KMS-11 (cell line): Measurements from ENCODE around the gene NOP16.

Experiments
- H2AFZ ChIP-seq: fragments of 200-600 bp; sonication (generic); 2 replicates; pipeline ENCODE4 v1.6.1; 2016; ENCODE audit warnings: antibody characterized with exemption, mixed run types, low read depth
- H3K27ac ChIP-seq: fragments of 200-600 bp; sonication (generic); 2 replicates; pipeline ENCODE4 v1.6.1; 2016; ENCODE audit warnings: mild to moderate bottlenecking, mixed run types
- H3K27me3 ChIP-seq: fragments of 200-600 bp; sonication (generic); 2 replicates; pipeline ENCODE4 v1.6.1; 2017; ENCODE audit warnings: mild to moderate bottlenecking, low read depth, mixed run types, moderate library complexity; ENCODE audit not compliant: insufficient read depth
- H3K36me3 ChIP-seq: fragments of 200-600 bp; sonication (generic); 2 replicates; pipeline ENCODE4 v1.6.1; 2017; ENCODE audit warnings: mild to moderate bottlenecking, mixed run types; ENCODE audit not compliant: insufficient read depth
- H3K4me1 ChIP-seq: fragments of 200-600 bp; sonication (generic); 2 replicates; pipeline ENCODE4 v1.6.1; 2016; ENCODE audit warnings: mild to moderate bottlenecking, low read depth, mixed run types; ENCODE audit not compliant: poor library complexity, severe bottlenecking
- H3K4me2 ChIP-seq: fragments of 200-600 bp; sonication (generic); 2 replicates; pipeline ENCODE4 v1.7.0; 2016; ENCODE audit warnings: mild to moderate bottlenecking, mixed run types
- H3K4me3 ChIP-seq: fragments of 200-600 bp; sonication (generic); IDR thresholded peaks from 2 replicates; pipeline ENCODE4 v1.6.1; 2017; ENCODE audit warnings: low read depth, low read length, mixed read lengths; ENCODE audit not compliant: insufficient read depth
- H3K79me2 ChIP-seq: fragments of 200-600 bp; sonication (generic); 2 replicates; pipeline ENCODE4 v1.6.1; 2016; ENCODE audit warnings: low read depth, mixed run types; ENCODE audit not compliant: insufficient read depth
- H3K9ac ChIP-seq: fragments of 200-600 bp; sonication (generic); 2 replicates; pipeline ENCODE4 v1.6.1; 2016; ENCODE audit warnings: mild to moderate bottlenecking, mixed run types
- H4K20me1 ChIP-seq: fragments of 200-600 bp; sonication (generic); 2 replicates; pipeline ENCODE4 v1.6.1; 2016; ENCODE audit warnings: mild to moderate bottlenecking, mixed run types; ENCODE audit not compliant: insufficient read depth
- CTCF ChIP-seq: fragments of 200-600 bp; sonication (generic); conservative IDR thresholded peaks from 2 replicates; pipeline ENCODE4 v1.6.1; 2017; ENCODE audit warnings: low read depth, mild to moderate bottlenecking, antibody characterized with exemption, low read length, moderate library complexity, mixed read lengths

NOP16 gene

GRCh38 chr5:176391999-176392398, 3.6 kb upstream of the NOP16 start:
- H3K9ac ChIP-seq = no peak overlapping the region
- no peak overlapping the region for H3K27ac ChIP-seq
- H3K4me1 ChIP-seq = peaks cover 26% of the 10 kb centered on the region
- H4K20me1 ChIP-seq = no peaks in the 10 kb centered on the region
- H2AFZ ChIP-seq = no peak overlapping the region
- no peaks in the 10 kb centered on the region for H3K36me3 ChIP-seq
- no peaks in the 10 kb centered on the region for H3K27me3 ChIP-seq
- H3K79me2 ChIP-seq = peaks cover 23% of the 10 kb centered on the region
- TF ChIP-seq CTCF = no peak
- H3K4me2 ChIP-seq = no peak overlapping the region
- no peak overlapping the region for H3K4me3 ChIP-seq

DNA sequence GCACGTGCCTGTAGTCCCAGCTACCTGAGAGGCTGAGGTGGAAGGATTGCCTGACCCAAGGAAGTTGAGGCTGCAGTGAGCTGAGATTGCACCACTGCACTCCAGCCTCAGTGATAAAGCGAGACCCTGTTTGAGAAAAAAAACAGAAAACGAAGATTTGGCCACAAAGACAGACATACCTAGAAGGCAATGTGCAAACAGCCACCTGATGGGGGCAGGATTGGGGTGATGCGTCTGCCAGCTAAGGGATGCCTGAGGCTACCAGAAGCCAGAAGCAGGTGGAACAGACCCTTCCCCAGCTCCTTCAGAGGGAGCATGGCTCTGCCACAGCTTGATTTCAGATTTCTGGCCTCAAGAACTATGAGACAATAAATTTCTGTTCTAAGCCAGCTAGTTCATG, 3.1 kb upstream of the NOP16 start:
- H3K36me3 ChIP-seq = 0 out of 2 replicates have a peak, but pooled peaks cover under 1% of the 10 kb centered on the region
- TF ChIP-seq CTCF = no peak

GRCh38 chr5:176389135-176390123, 1.0 kb upstream of the NOP16 start:
- H3K27me3 ChIP-seq = no peaks in the 10 kb centered on the region
- H3K36me3 ChIP-seq = 0 out of 2 replicates have a peak, but pooled peaks cover 8% of the 10 kb centered on the region
- H3K4me2 ChIP-seq = peak overlapping the region; percentile 58
- peak overlapping the region; percentile 34; the same call in 1 of the 2 replicates for H2AFZ ChIP-seq
- TF ChIP-seq CTCF = no peak
- H3K4me3 ChIP-seq = no peak overlapping the region
- peaks cover 43% of the 10 kb centered on the region for H3K79me2 ChIP-seq
- H3K27ac ChIP-seq = peak overlapping the region; percentile 87
- peaks cover 19% of the 10 kb centered on the region for H3K4me1 ChIP-seq
- H4K20me1 ChIP-seq = no peaks in the 10 kb centered on the region
- H3K9ac ChIP-seq = peak overlapping the region; percentile 91

More for the DNA sequence above, 3.1 kb upstream of the NOP16 start:
- Histone ChIP-seq H3K4me3 (no peak overlapping the region), H3K79me2 (peaks cover 28% of the 10 kb centered on the region), H3K4me1 (peaks cover 26% of the 10 kb centered on the region), H2AFZ (no peak overlapping the region), H3K27ac (no peak overlapping the region), H4K20me1 (no peaks in the 10 kb centered on the region), H3K9ac (no peak overlapping the region), H3K27me3 (no peaks in the 10 kb centered on the region), H3K4me2 (no peak overlapping the region)

GRCh38 chr5:176388003-176388443, 375 bp downstream of the NOP16 start:
- TF ChIP-seq CTCF = no peak
- no peak overlapping the region; the same call in 1 of the 2 replicates for H2AFZ ChIP-seq
- peaks cover 43% of the 10 kb centered on the region for H3K79me2 ChIP-seq
- H3K4me1 ChIP-seq = peaks cover 19% of the 10 kb centered on the region
- no peaks in the 10 kb centered on the region for H3K27me3 ChIP-seq
- H3K4me2 ChIP-seq = peak overlapping the region; percentile 93
- no peaks in the 10 kb centered on the region for H4K20me1 ChIP-seq
- 0 out of 2 replicates have a peak, but pooled peaks cover 8% of the 10 kb centered on the region for H3K36me3 ChIP-seq
- no peak overlapping the region for H3K4me3 ChIP-seq
- peak overlapping the region; percentile 91 for H3K9ac ChIP-seq
- peak overlapping the region; percentile 87 for H3K27ac ChIP-seq
